Vagina (tissue), 2 donors: ENCODE data around the gene ASB13. TPM values are rescaled to one million over a fixed set of nuclear protein-coding genes. Genes with fewer than 3 reads are reported as not detected.

Experiments
- DNase-seq, 2 donors: peaks; one replicate each; pipeline ENCODE4 v3.0.0-alpha.2; 2017; ENCODE audit errors: extremely low spot score in 2 of 2
- H3K27ac ChIP-seq: fragments of 200-600 bp; sonication (generic); one replicate; pipeline ENCODE4 v1.5.1; 2019
- H3K27me3 ChIP-seq: fragments of 200-600 bp; sonication (generic); one replicate; pipeline ENCODE4 v1.5.1; 2019
- H3K36me3 ChIP-seq, 2 donors: fragments of 200-600 bp; sonication (generic); one replicate each; pipeline ENCODE4 v1.5.1; 2017 to 2019
- H3K4me1 ChIP-seq: fragments of 200-600 bp; sonication (generic); one replicate; pipeline ENCODE4 v1.5.1; 2019
- H3K4me3 ChIP-seq, 2 donors: fragments of 200-600 bp; sonication (generic); 1 replicate in 1 of 2; 2 replicates in 1 of 2; pipeline ENCODE4 v1.5.1; 2016 to 2019
- H3K9me3 ChIP-seq: fragments of 200-600 bp; sonication (generic); one replicate; pipeline ENCODE4 v1.5.1; 2019
- CTCF ChIP-seq, 3 experiments: fragments of 450-650 bp in 2 of 3; fragments of 200-600 bp in 1 of 3; sonication (generic) in 1 of 3; IDR thresholded peaks; one replicate each; pipeline ENCODE4 v1.5.1; 2017 to 2019; ENCODE audit warnings: antibody characterized with exemption in 3 of 3, mild to moderate bottlenecking in 2 of 3, moderate library complexity in 2 of 3
- POLR2A ChIP-seq, 2 donors: fragments of 450-650 bp; IDR thresholded peaks; one replicate each; pipeline ENCODE4 v1.6.1; 2017; ENCODE audit warnings: antibody characterized with exemption in 2 of 2, mild to moderate bottlenecking in 2 of 2, moderate library complexity in 2 of 2
- POLR2AphosphoS5 ChIP-seq, 2 donors: sonication (generic); formaldehyde crosslinking; IDR thresholded peaks; one replicate each; pipeline ENCODE4 v1.9.0; 2017; ENCODE audit warnings: antibody characterized with exemption in 2 of 2, mild to moderate bottlenecking in 2 of 2, low read depth in 1 of 2; ENCODE audit not compliant: insufficient read depth in 1 of 2
- intact Hi-C: fragments of 100-400 bp; cut with DNase I; formaldehyde crosslinking; loops from one replicate; pipeline ENCODE4 v1.15.1; 2023
- total RNA-seq: library from RNA; depleted of rRNA; stranded (reverse); fragments of >200 nt; gene quantifications from one replicate; pipeline ENCODE4 v1.2.3, GENCODE V29; 2016

Gene ASB13
- total RNA-seq, 1 donor from 2014 or later: 17.4 TPM

DNA sequence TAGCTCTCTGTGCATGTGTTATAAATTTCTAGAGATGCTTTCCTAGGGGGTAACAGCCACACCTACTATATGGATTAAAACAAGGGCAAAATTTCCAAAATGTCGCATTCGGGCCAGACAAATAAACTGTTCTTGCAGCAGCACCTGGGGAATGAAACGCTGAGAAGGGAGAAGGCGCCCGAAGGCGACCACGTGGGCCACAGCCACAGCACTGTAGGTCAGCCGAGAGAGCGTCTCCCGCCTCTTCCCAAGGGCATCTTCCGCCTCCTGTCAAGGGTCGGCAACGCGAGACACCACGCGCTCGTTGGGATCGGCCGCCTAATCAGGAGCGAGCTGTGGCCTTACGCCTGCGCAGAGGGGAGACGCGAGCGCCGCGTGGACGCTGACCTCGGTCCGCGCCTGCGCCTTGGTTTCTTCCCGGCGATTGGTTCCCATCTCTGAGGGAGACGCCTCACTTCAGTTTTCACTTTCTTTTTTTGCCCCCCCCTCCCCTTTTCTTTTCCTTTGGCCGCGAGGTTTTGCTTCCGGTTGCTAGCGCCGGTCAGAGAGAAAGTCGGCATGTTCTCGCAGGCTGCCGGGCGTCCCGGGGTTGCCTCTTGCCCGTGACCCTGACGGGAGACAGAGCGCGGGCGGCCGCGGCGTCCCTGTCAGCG is 18.0 kb upstream of the ASB13 start, which contains the start of gene TASOR2:
TSS of gene TASOR2 (plus strand) at position 521 of the 653 bp plus-strand sequence. CDS start 35,805 bp downstream, outside the sequence.
- Histone ChIP-seq H3K36me3 (no peaks in the 10 kb centered on the region), H3K4me3 (peak within 1 kb of the TSS; percentile 85 to 90), H3K4me1 (peaks cover 24% of the 10 kb centered on the region), H3K27me3 (no peaks in the 10 kb centered on the region), H3K9me3 (no peaks in the 10 kb centered on the region), H3K27ac (peak within 1 kb of the TSS; percentile 86)
- intact Hi-C loops: loop anchor here (10.0 kb wide), 1 partner anchor 130 kb away; the partner anchor contains the start of gene GDI2
- peak; percentile 79 to 95 for TF ChIP-seq POLR2AphosphoS5 (IDR thresholded peaks at IDR 0.05; ENCODE audit: insufficient read depth in 1 of 2, low read depth in 1 of 2)
- no peak for TF ChIP-seq POLR2A (IDR thresholded peaks at IDR 0.05)
- TF ChIP-seq CTCF (IDR thresholded peaks at IDR 0.05): no peak
- DNase-seq: peak in 1 of 2 donors; percentile 96

- H3K4me1 ChIP-seq: peaks cover 24% of the 10 kb centered on the region
- TF ChIP-seq POLR2A (IDR thresholded peaks at IDR 0.05) (no peak), POLR2AphosphoS5 (IDR thresholded peaks at IDR 0.05; ENCODE audit: insufficient read depth in 1 of 2, low read depth in 1 of 2) (no peak), CTCF (IDR thresholded peaks at IDR 0.05) (no peak)
- DNase-seq: no peak
- H3K36me3 ChIP-seq: no peaks in the 10 kb centered on the region
- no peak overlapping the region for H3K4me3 ChIP-seq
- intact Hi-C loops: loop anchor here (10.0 kb wide), 1 partner anchor 132 kb away; the partner anchor contains the start of gene GDI2
- H3K27ac ChIP-seq: no peak overlapping the region
- no peaks in the 10 kb centered on the region for H3K9me3 ChIP-seq
- H3K27me3 ChIP-seq: no peaks in the 10 kb centered on the region
Observed at GRCh38 chr10:5683065-5683464, 16.7 kb upstream of the ASB13 start.

DNA sequence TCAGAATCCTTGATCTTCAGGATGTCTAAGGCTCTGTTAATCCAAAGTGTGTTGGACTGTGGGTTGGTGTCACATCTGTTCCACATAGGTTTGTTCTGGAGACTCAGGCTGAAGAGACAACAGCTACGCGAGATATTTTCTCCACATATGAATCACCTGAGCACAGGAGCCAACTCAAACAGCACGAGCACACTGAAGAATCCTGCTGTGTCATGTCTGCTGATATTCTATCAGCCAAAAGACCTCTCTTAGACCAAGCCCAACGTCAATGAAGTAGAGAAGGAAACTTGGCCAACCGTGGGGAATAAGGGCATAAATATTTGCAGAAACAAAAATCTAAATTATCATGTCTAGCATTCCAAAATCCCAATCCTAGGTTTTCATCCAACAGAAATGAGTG is 15.5 kb upstream of the ASB13 start:
- Histone ChIP-seq H3K27ac (no peak overlapping the region), H3K36me3 (no peaks in the 10 kb centered on the region), H3K4me3 (no peak overlapping the region), H3K9me3 (no peaks in the 10 kb centered on the region), H3K4me1 (peaks cover 18% of the 10 kb centered on the region), H3K27me3 (no peaks in the 10 kb centered on the region)
- intact Hi-C loops: loop anchor here (10.0 kb wide), 1 partner anchor 133 kb away; the partner anchor contains the start of gene GDI2
- no peak for DNase-seq
- TF ChIP-seq POLR2A (IDR thresholded peaks at IDR 0.05): no peak
- no peak for TF ChIP-seq POLR2AphosphoS5 (IDR thresholded peaks at IDR 0.05; ENCODE audit: insufficient read depth in 1 of 2, low read depth in 1 of 2)
- no peak for TF ChIP-seq CTCF (IDR thresholded peaks at IDR 0.05)

- DNase-seq: no peak
- Histone ChIP-seq H3K36me3 (no peaks in the 10 kb centered on the region), H3K4me3 (no peak overlapping the region), H3K27ac (no peak overlapping the region), H3K4me1 (peaks cover 5% of the 10 kb centered on the region), H3K9me3 (no peaks in the 10 kb centered on the region), H3K27me3 (no peaks in the 10 kb centered on the region)
- intact Hi-C loops: loop anchor here (10.0 kb wide), 1 partner anchor 135 kb away; the partner anchor contains the start of gene GDI2
- TF ChIP-seq CTCF (IDR thresholded peaks at IDR 0.05) (no peak), POLR2A (IDR thresholded peaks at IDR 0.05) (no peak), POLR2AphosphoS5 (IDR thresholded peaks at IDR 0.05; ENCODE audit: insufficient read depth in 1 of 2, low read depth in 1 of 2) (no peak)
Observed at GRCh38 chr10:5679606-5680005, 13.2 kb upstream of the ASB13 start.

DNA sequence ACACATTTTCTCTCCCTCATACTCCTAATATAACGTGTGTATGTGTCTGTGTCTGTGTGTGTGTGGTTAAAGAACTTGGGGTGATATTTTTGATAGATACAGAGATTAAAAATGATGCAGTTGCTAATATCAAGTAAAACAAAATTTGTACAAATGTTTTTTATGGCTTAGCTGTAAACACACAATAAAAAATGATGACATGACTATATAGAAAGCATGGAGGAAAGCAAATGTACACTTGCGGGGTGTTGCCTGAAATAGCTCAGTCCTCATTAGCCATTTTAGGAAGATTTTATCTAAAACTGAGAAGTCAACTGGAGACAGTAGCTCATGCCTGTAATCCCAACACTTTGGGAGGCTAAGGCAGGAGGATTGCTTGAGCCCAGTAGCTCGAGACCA is 12.6 kb upstream of the ASB13 start:
- Histone ChIP-seq H3K9me3 (no peaks in the 10 kb centered on the region), H3K4me1 (peaks cover 2% of the 10 kb centered on the region), H3K36me3 (no peaks in the 10 kb centered on the region), H3K27ac (no peak overlapping the region), H3K4me3 (no peak overlapping the region), H3K27me3 (no peaks in the 10 kb centered on the region)
- intact Hi-C loops: no loop called here
- no peak for TF ChIP-seq POLR2AphosphoS5 (IDR thresholded peaks at IDR 0.05; ENCODE audit: insufficient read depth in 1 of 2, low read depth in 1 of 2)
- TF ChIP-seq CTCF (IDR thresholded peaks at IDR 0.05): no peak
- no peak for TF ChIP-seq POLR2A (IDR thresholded peaks at IDR 0.05)
- DNase-seq: no peak
